H1 (cell line): Measurements from ENCODE around the gene COL16A1. TPM values are rescaled to one million over a fixed set of nuclear protein-coding genes. Genes with fewer than 3 reads are reported as not detected.

Experiments
- CHD2 ChIP-seq: IDR thresholded peaks from 2 replicates; pipeline ENCODE4 v1.6.1; 2012; ENCODE audit warnings: low read length, improper control_type of control experiment
- polyA plus RNA-seq, 7 experiments: library from polyadenylated mRNA; depleted of rRNA in 3 of 7; stranded (reverse) in 5 of 7; unstranded in 2 of 7; fragments of >200 nt in 5 of 7; fragments of 200-250 nt in 2 of 7; gene quantifications; 1 replicate in 5 of 7; 2 replicates in 1 of 7; 4 replicates in 1 of 7; pipeline versions ENCODE4 v1.2.1 to v1.2.3, GENCODE V29; 2011 to 2013; ENCODE audit warnings: missing spikeins in 2 of 7, mixed read lengths in 2 of 7
- total RNA-seq: library from RNA; stranded (reverse); fragmentation: NEBNext Ultra II Directional; extraction: Animal tissue kit (Norgen Biotek cat#: 25700); gene quantifications from 2 replicates; pipeline ENCODE4 v1.2.1, GENCODE V29; 2021

The COL16A1 gene
- total and polyA plus RNA-seq, 2 of the 8 experiments (the other 6 are each of a cell fraction or from before 2014, with no cell fraction given) = 2.0 to 10.5 TPM

DNA sequence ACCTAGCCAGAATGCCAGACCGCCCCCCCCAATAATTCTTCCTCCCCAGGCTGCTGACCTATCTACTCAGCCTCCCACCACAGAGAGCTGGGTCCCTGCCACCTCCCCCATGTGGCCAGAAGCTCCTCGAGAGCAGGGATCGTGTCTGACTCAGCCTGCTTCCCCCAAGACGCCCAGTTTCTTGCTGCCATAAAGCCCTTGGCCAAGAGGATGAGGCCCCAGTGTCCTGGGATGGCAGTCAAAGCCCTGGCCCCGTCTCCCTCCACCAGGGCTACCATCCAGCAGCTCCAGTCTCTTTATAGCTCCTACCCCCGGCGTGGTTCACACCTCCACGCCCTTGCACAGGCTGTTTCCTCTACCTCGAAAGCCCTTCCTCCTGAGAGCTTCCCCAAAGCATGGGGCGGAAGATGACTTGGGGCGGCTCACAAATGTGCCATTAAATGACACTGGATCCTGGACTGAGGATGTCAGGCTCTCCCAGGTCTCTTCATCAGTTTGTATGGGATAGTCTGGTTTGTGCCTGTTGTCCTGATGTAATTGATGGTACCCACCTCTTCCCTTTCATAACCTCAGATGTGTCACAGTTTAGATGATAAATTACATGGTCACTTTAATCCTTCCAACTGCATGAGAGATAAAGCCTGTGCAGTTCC is 47.2 kb upstream of the COL16A1 start (continued):
- no peak for TF ChIP-seq CHD2
